ENCODE data around the gene KPNA4.
"Not testable (repeated sequence)": the region's sequence is repeated elsewhere in the genome, so short reads cannot be mapped to it uniquely, and the experiment has no call there.

Gene KPNA4

GRCh38 chr3:160455846-160456245, 109.5 kb downstream of the KPNA4 start:
- FAIRE-seq (no peak), DNase-seq (ENCODE audit: extremely low spot score, insufficient read length, low read depth) (no peak)

- DNase-seq (ENCODE audit: extremely low spot score, insufficient read length, low read depth) = no peak
Observed at GRCh38 chr3:160454995-160455394, 110.4 kb downstream of the KPNA4 start.

GRCh38 chr3:160452251-160452650, 113.1 kb downstream of the KPNA4 start:
- not testable (repeated sequence) for DNase-seq (ENCODE audit: extremely low spot score, insufficient read length, low read depth); FAIRE-seq

More at GRCh38 chr3:160454995-160455394, 110.4 kb downstream of the KPNA4 start:
- FAIRE-seq = no peak

GRCh38 chr3:160451602-160452001, 113.8 kb downstream of the KPNA4 start:
- DNase-seq (ENCODE audit: extremely low spot score, insufficient read length, low read depth) = no peak
- no peak for FAIRE-seq

GRCh38 chr3:160450846-160451245, 114.5 kb downstream of the KPNA4 start:
- FAIRE-seq (no peak), DNase-seq (ENCODE audit: extremely low spot score, insufficient read length, low read depth) (no peak)

DNA sequence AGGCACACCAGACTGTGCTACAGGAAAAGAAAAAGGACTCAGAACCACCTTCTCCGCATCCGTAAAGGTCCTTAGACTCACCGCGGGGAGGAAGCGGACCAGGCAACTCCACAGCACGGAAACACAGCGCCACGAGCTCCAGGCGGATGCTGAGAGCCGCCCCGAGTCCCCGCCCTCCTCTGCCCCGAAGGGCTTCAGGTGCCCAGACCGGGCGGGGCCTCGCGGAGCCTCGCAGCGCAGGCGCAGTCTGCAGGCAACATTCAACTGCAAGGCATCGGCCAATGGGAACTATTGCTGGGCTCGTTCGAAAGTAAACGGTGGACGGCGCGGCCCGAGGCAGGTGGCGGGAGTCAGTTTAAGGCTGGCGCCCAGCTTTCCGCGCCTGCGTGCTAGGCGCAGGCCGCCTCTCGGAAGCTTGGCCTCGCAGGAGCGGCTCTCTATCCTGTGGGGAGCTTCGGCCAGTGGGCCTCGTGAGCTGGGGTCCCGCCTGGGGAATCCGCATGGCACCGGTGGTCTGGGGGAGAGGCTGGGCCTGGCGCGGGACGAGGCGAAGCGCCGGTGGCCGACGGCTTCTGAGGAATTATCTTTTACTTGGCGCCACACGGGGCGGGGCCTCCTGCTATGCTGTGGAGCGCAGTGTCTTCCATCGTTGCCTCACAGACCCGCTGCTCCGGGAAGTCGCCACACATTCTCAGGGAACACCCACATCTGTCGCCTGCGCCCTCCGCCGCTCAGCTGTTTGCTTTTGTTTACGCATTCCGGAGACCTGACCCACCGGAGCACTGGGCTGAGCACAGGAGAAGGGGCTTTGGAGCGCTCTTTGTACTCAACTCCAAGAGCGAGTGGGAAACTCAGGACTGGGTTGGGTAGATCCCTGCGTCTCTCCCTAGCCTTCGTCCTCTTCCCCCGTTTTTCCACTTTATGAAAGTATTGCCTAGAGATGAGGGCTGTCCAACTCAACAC, 115.5 kb downstream of the KPNA4 start, which contains the start of gene TRIM59:
Gene TRIM59 (minus strand): TSS at position 151 of the 963 bp plus-strand sequence. CDS start 10,603 bp downstream, outside the sequence.
- FAIRE-seq (peak; percentile 95), DNase-seq (ENCODE audit: extremely low spot score, insufficient read length, low read depth) (peak; percentile 98)

GRCh38 chr3:160448845-160449635, 116.3 kb downstream of the KPNA4 start:
- DNase-seq (ENCODE audit: extremely low spot score, insufficient read length, low read depth) = peak; percentile 7
- no peak for FAIRE-seq

DNA sequence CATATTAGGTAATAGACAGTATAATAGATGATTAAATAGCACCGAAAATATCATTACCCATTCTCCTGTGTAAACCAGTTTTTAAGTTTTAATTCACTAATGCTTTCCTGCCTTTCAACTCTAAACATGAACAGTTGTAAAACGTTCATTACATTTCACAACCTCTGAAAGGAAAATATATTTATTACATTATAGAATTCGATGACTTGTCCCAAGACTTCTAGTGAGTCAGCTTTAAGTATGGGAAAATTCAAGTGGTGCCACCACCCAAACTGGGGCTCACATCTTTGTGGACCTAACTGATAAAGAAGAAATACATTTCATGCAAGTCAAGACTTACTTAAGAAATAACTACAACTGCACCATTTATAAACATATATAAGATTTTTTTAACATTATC, 117.8 kb downstream of the KPNA4 start:
- no peak for FAIRE-seq
- DNase-seq (ENCODE audit: extremely low spot score, insufficient read length, low read depth) = no peak

DNA sequence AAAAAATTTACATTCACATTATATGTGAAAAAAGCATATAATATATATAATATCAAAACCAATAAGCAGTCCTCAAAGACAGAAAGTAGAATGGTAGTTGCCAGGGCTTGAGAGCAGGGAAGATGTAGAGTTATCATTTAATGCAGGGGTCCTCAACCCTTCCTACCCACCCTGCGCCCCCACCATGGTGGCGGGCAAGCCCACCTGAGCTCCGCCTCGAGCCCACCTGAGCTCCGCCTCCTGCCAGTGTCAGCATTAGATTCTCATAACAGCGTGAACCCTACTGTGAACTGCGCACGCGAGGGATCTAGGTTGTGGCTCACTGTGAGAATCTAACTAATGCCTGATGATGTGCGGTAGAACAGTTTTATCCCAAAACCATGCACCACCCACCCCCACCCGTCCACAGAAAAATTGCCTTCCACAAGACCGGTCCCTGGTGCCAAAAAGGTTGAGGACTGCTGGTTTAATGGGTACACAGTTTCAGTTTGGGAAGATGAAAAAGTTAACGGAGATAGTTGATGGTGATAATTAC, 118.8 kb downstream of the KPNA4 start:
- FAIRE-seq (no peak), DNase-seq (ENCODE audit: extremely low spot score, insufficient read length, low read depth) (no peak)

DNA sequence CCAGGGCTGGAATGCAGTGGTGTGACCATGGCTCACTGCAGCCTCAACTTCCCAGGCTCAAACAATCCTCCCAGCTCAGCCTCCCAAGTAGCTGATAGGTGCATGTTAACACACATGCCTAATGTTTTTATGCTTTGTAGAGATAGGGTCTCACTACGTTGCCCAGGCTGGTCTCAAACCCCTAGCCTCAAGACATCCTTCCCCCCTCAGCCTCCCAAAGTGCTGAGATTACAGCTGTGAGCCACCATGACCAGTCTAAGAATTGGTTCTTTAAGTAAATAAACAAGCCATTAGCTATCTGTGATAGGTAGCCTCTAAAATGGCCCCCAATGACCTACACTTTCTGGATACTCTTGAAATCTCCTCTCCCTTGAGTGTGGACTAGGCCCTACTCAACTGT, 119.5 kb downstream of the KPNA4 start:
- no peak for FAIRE-seq
- no peak for DNase-seq (ENCODE audit: extremely low spot score, insufficient read length, low read depth)

All from GM18507 (cell line).